ENCODE measurements around the gene DNAAF8.
"Not testable (repeated sequence)": the region's sequence is repeated elsewhere in the genome, so short reads cannot be mapped to it uniquely, and the experiment has no call there.

The DNAAF8 gene

DNA sequence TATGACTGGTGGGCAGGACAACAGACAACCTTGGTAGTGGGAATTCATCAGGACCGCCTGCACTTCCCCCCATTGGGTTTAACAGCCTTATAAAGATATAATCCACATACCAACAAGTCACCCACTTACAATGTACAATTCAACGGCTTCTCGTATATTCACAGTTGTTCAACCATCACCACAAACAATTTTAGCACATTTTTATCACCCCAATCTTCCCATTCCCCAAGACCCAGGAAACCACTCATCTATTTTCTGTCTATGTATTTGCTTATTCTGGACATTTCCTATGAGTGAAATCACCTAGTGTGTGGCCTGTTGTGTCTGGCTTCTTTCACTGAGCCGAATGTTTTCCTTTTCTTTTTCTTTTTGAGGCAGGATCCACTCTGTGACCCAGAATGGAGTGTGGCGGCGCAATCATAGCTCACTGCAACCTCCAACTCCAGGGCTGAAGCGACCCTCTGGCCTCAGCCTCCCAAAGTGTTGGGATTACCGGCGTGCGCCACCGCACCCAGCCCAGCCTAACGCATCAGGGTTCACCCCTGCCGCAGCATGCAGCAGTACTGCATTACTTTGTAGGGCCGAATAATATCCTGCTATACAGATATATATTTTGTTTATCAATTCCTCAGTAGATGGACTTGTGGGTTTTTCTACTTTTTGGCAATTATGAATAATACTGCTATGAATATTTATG is 11.1 kb upstream of the DNAAF8 start:
- no peak for DNase-seq (ENCODE audit: low read depth)

DNA sequence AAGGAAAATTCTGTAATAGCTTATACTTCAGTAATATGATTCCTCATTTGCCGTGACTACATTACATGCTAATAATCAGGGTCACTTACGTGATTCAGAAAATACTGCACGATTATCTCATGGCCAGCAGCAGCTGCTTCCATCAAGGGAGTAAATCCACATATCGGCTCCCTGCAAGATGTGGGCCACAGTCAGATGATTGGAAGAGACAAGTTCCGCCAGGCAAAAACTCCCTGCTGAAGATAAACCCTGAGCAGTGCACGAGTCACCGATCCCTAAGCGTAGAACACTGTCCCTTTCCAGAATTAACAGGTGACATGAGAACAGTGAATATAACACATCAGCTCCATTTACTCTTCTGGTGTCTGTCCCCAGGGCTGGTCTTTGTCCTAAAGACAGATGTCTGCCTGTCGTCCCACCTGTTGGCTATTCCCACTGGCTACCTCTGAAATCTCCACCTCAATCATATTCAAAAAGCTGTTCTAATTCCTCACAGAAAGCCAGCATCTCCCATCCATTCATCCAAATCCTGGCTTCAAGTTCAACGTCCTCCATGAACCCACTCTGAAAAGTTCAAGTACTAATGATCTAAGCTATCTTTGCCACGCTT is 9.6 kb upstream of the DNAAF8 start:
- no peak for DNase-seq (ENCODE audit: low read depth)

DNA sequence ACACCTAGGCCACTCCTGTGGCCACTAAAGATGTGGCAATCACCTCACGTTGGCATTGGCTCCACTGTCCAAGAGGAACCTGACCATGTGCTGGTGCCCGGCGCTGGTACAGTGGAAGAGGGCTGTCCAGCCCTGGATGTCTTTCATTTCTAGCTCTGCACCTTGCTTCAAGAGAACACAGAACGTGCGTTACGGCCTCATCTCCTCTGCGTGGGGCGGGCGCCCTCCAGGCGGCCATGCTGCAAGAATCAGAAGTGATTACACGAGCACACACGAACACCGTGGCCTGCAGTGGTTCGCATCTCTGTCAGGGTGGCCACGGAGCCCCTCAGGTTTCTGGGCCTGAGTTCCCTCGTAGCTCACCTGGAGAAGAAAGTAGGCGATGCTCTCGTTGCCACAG is 7.7 kb upstream of the DNAAF8 start:
- DNase-seq (ENCODE audit: low read depth) = no peak

DNA sequence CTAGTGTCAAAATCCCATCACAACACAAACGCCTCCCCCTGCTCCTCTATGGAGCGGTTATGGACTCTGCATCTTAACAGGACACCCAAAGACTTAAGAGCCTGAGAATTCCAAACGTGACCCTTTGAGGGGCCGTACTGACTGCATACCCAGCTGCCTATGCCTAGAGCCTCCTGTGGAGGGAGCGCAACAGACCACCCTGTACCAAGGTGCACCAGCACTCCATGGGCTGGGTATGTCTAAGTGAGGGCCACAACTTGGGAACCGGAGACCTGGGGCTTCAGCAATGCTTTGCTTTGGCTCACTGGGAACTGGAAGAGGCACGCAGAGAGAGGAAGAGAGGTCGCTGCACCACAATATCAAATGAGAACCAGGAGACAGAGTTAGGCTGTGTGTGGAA is 5.7 kb upstream of the DNAAF8 start:
- DNase-seq (ENCODE audit: low read depth) = no peak

GRCh38 chr16:4729876-4730275 is 4.5 kb upstream of the DNAAF8 start:
- no peak for DNase-seq (ENCODE audit: low read depth)

DNA sequence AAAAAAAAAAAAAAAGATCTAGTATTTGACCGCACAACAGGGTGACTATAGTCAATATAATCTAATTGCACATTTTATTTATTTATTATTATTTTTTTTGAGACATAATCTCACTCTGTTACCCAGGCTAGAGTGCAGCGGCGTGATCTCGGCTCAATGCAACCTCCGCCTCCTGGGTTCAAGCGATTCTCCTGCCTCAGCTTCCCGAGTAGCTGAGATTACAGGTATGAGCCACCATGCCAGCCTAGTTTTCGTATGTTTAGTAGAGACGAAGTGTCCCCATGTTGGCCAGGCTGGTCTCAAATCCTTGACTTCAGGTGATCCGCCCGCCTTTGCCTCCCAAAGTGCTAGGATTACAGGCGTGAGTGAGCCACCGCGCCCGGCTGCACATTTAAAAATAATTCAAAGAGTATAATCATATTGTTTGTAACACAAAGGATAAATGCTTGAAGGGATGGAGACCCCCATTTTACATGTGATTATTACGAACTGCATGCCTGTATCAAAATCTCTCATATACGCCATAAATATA is 1.1 kb upstream of the DNAAF8 start:
- no peak for DNase-seq (ENCODE audit: low read depth)

DNA sequence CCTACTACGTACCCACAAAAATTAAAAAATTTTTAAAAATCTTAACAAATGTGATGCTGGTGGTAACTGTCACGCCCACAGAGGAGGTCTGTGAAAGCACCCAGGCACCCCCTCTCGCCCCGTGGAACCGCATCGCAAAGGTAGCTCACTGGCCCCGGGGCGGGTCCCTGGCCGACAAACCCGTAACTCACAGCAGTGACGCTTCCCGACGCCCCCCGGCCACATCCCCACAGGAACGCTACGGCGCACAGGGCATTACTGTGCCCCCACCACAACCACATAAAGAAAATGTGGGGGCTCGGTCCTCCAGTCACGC is 632 bp upstream of the DNAAF8 start:
- DNase-seq (ENCODE audit: low read depth) = no peak

DNA sequence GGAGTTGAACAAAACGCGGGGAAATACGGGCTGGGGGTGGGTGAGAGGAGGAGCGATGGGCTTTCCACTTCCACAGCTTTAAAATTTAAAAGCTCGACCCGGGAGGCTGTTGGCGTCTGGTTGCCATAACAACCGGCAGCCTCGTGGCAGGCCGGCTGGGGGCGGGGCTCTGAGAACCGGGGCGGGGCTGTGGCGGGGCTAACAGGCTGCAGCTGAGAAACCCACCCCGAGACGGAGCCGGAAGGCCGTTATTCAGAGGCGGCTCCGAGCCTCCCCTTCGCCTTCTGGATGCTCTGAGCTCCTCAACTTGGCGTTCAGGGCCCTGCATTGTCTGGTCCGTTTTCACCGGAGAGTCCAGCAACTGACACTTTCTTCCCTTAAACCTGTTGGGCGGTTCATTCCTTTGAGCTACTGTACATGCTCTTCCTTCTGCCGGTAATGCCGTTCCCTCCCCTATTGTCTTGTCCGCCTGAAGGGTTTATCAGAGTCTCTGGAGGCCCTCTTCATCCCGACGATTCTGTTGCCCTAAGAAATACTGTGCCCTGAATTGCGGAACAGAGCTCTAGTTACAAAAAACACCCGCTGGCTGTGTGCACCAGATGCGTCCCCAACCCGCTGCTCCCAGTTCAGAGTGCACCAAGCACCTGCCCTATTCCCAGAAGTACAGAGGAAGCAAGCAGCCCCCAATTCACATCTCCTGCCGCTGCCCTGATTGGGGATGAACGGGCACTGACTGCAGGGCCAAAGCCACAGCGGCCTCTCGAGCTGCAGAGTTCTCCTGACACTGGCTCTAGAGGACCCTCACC is 596 bp downstream of the DNAAF8 start:
- peak; percentile 92 for DNase-seq (ENCODE audit: low read depth)

- DNase-seq (ENCODE audit: low read depth) = no peak
These were observed 2.2 kb downstream of the DNAAF8 start for GRCh38 chr16:4736546-4736945.

GRCh38 chr16:4737545-4737944 is 3.2 kb downstream of the DNAAF8 start:
- DNase-seq (ENCODE audit: low read depth) = no peak

DNA sequence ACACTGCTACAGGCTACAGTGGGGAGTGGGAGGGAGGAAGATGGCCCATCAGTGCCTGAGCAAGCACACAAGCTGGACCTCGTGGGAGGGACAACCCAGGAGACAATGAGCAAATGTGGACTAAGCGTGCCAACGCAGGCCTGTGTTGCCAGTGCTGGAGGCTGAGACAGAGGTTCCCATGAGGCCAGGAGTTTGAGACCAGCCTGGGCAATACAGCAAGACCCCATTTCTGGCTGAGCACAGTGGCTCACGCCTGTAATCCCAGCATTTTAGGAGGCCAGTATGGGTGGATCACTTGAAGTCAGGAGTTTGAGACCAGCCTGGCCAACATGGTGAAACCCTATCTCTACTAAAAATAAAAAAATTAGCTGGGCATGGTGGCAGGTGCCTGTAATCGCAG is 4.0 kb downstream of the DNAAF8 start:
- DNase-seq (ENCODE audit: low read depth) = not testable (repeated sequence)

- no peak for DNase-seq (ENCODE audit: low read depth)
These were observed 9.0 kb downstream of the DNAAF8 start for GRCh38 chr16:4743226-4743878.

DNA sequence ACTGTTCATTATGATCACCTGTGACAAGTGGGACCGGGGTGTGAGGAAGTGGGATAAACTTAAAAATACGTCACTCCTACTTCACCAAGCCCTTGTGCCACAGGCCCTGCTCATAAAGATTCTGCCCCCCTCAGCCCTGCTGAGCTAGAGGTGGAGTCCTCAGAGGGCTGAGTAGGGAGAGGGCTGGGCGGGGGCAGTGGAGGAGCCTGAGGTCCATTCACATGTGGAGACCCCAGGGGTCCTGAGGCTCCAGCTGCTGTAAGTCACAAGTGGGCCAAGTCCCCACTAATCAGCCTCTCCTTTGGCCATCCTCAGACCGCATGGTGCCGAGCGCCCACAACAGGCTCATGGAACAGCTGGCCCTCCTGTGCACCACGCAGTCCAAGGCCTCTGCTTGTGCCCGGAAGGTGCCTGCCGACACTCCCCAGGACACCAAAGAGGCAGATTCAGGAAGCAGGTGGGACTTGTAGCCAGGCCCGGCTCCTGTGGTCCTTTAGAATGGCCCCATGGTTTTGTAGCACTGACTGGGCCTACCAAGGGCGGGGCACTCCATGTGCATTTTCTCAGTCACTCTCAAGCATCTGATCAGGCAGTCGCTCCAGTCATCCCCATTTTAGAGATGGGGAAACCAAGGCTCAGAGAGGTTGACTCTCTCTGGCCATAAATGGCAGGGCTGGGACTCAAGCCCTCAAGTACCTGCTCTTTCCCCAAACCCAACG is 10.4 kb downstream of the DNAAF8 start:
- no peak for DNase-seq (ENCODE audit: low read depth)

- DNase-seq (ENCODE audit: low read depth) = no peak
These were observed 10.9 kb downstream of the DNAAF8 start for GRCh38 chr16:4745274-4745569.

DNA sequence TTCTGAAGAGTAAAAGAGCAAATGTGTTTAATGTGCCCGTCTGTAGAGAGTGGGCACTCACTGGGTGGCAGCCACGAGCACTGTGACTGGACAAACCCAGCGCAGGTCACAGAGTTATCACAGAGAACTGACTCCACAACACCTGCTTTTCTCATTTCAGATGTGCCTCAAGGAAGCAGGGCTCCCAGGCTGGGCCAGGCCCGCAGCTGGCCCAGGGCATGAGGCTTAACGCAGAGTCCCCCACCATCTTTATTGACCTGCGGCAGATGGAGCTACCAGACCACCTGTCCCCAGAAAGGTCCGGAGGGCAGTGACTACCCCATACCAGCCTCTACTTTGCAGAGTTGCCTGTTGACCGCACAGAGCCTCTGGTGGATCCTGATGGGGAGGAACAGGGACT is 11.9 kb downstream of the DNAAF8 start:
- DNase-seq (ENCODE audit: low read depth) = no peak

GRCh38 chr16:4746991-4747574 is 12.7 kb downstream of the DNAAF8 start:
- no peak for DNase-seq (ENCODE audit: low read depth)

- DNase-seq (ENCODE audit: low read depth) = no peak
These were observed 13.8 kb downstream of the DNAAF8 start for GRCh38 chr16:4747906-4748681.

DNA sequence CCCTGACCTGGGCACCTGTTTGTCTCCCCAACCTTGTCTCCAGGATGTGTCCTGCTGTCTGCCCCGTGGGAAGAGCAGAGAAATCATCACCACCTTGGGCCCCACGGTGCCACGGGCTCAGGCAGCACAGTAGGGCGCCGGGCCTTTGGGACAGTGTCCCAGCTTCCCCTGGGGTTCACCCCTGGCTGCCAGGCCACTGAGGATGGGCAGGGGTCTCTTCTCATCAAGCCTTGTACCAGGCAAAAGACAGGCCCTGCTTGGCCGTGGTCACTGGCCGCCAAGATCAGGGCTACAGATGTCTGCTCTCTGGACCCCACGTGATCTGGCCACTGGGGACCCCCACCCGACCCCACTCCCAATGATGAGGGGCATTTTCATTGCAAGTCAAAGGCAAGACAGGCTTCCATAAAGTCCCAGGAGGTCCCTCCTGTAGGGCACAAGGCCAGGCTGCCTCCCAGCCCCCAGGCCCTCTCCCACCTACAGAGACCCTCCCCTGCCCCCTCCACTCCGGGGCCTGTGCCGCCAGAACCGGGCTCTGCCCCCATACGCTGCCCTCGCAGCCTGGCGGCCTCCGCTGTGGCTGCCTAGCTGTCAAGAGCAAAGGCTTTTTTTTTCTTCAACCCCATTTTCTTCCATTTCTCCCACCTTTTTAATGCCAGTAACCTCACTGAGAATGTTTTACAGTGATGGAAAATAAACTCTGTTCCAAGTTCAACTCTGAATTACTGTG is 14.5 kb downstream of the DNAAF8 start:
- no peak for DNase-seq (ENCODE audit: low read depth)

DNA sequence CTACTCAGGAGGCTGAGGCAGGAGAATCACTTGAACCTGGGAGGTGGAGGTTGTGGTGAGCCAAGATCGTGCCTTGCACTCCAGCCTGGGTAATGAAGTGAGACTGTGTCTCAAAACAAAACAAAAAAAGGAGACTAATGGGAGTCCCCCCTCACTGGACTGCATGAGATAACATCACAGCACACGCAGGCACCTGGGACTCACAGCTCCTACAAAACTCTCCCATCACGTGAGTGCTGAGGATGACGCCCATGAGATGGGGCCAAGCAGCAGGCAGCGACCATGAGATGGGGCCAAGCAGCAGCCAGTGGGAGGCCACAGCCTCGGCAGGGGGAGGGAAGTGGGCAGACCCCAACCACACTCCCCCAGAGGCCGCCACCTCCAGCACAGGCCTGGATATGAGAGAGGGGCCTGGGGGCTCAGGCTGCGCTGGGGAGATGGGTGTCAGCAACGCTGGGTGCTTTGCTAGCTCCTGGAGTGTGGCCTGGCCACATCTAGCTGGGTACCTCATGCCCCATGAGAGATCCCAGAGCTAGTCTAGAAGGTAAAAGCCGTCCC is 15.4 kb downstream of the DNAAF8 start:
- DNase-seq (ENCODE audit: low read depth) = no peak

GRCh38 chr16:4750896-4751295 is 16.6 kb downstream of the DNAAF8 start:
- no peak for DNase-seq (ENCODE audit: low read depth)
